Stimulated activated CD8-positive, alpha-beta memory T cell treated with anti-CD3 and anti-CD28 coated beads, Interleukin-4, amount 100 ng/mL, for 4 hours (primary cell): ENCODE measurements around the gene ATP9B.

Experiments
- DNase-seq, 2 donors: peaks; one replicate each; pipeline ENCODE4 v3.0.0-alpha.2; 2020; ENCODE audit warnings: low read depth in 2 of 2, low spot score in 1 of 2

Gene ATP9B

GRCh38 chr18:79423211-79424007 is 354.2 kb downstream of the ATP9B start:
- no peak for DNase-seq

DNA sequence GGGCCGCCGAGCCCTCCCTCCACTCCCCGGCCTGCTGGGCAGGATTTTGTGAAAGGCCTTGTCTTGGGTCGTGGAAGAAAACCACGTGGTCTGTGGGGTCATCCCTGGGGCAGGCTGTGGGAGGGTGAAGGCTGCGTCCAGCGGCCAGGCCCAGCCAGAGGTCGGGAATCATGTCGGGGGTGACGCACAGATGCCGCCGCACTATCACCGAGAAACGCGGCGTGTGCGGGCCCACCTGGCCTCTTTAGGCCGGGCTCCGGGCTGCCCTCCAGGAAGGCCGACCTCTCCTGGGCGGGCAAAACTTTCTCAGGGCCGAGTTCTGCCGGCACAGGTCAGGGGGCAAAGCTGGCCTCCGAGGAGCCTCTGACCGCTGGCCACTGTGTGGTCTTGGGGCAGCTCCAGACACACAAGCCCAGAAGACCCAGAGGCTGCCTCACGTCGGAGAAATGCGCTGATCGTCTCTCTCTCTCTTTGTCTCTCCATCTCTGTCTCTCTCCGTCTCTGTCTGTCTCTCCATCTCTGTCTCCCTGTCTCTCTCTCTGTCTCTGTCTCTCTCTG is 354.9 kb downstream of the ATP9B start:
- no peak for DNase-seq

GRCh38 chr18:79424880-79425568 is 355.8 kb downstream of the ATP9B start:
- DNase-seq, result no peak

- no peak for DNase-seq
Observed at GRCh38 chr18:79425569-79425886, 356.3 kb downstream of the ATP9B start.

GRCh38 chr18:79426376-79427300 is 357.4 kb downstream of the ATP9B start:
- DNase-seq, result no peak

- DNase-seq, result no peak
Observed at GRCh38 chr18:79427368-79428225, 358.4 kb downstream of the ATP9B start.
